ENCODE measurements around the gene SAFB.
"Not testable (repeated sequence)": the region's sequence is repeated elsewhere in the genome, so short reads cannot be mapped to it uniquely, and the experiment has no call there.

SAFB gene

GRCh38 chr19:5595129-5595528 is 27.8 kb upstream of the SAFB start:
- no peak for DNase-seq (ENCODE audit: low read depth)

GRCh38 chr19:5595745-5596144 is 27.1 kb upstream of the SAFB start:
- no peak for DNase-seq (ENCODE audit: low read depth)

- no peak for DNase-seq (ENCODE audit: low read depth)
These were observed 22.1 kb upstream of the SAFB start for GRCh38 chr19:5600797-5601196.

GRCh38 chr19:5603626-5604025 is 19.3 kb upstream of the SAFB start:
- no peak for DNase-seq (ENCODE audit: low read depth)

- DNase-seq (ENCODE audit: low read depth): no peak
These were observed 17.5 kb upstream of the SAFB start for GRCh38 chr19:5605362-5605761.

- no peak for DNase-seq (ENCODE audit: low read depth)
These were observed 15.3 kb upstream of the SAFB start for GRCh38 chr19:5607318-5608275.

GRCh38 chr19:5608291-5608690 is 14.6 kb upstream of the SAFB start:
- DNase-seq (ENCODE audit: low read depth): no peak

GRCh38 chr19:5608766-5609165 is 14.1 kb upstream of the SAFB start:
- not testable (repeated sequence) for DNase-seq (ENCODE audit: low read depth)

GRCh38 chr19:5609881-5610448 is 12.9 kb upstream of the SAFB start:
- DNase-seq (ENCODE audit: low read depth): no peak

- DNase-seq (ENCODE audit: low read depth): no peak
These were observed 9.7 kb upstream of the SAFB start for GRCh38 chr19:5612891-5613865.

- DNase-seq (ENCODE audit: low read depth): no peak
These were observed 7.0 kb upstream of the SAFB start for GRCh38 chr19:5615756-5616327.

- no peak for DNase-seq (ENCODE audit: low read depth)
These were observed 5.8 kb upstream of the SAFB start for GRCh38 chr19:5617080-5617479.

GRCh38 chr19:5618591-5618990 is 4.3 kb upstream of the SAFB start:
- no peak for DNase-seq (ENCODE audit: low read depth)

GRCh38 chr19:5619946-5620345 is 2.9 kb upstream of the SAFB start:
- DNase-seq (ENCODE audit: low read depth): no peak

GRCh38 chr19:5621311-5621944 is 1.5 kb upstream of the SAFB start:
- no peak for DNase-seq (ENCODE audit: low read depth)

- no peak for DNase-seq (ENCODE audit: low read depth)
These were observed 878 bp upstream of the SAFB start for GRCh38 chr19:5621945-5622464.

GRCh38 chr19:5623397-5624017 is 624 bp downstream of the SAFB start:
- DNase-seq (ENCODE audit: low read depth): no peak

GRCh38 chr19:5624018-5624663 is 1.3 kb downstream of the SAFB start:
- no peak for DNase-seq (ENCODE audit: low read depth)

GRCh38 chr19:5624741-5625278 is 1.9 kb downstream of the SAFB start:
- DNase-seq (ENCODE audit: low read depth): no peak

- DNase-seq (ENCODE audit: low read depth): no peak
These were observed 2.8 kb downstream of the SAFB start for GRCh38 chr19:5625641-5626040.
